ENCODE data around the gene TMEM254. TPM values are rescaled to one million over a fixed set of nuclear protein-coding genes. Genes with fewer than 3 reads are reported as not detected.
"Not testable (repeated sequence)": the region's sequence is repeated elsewhere in the genome, so short reads cannot be mapped to it uniquely, and the experiment has no call there.

TMEM254 gene
- total and polyA plus RNA-seq, 2 of the 4 experiments (the other 2 are of a cell fraction) = 4.7 to 10.7 TPM

DNA sequence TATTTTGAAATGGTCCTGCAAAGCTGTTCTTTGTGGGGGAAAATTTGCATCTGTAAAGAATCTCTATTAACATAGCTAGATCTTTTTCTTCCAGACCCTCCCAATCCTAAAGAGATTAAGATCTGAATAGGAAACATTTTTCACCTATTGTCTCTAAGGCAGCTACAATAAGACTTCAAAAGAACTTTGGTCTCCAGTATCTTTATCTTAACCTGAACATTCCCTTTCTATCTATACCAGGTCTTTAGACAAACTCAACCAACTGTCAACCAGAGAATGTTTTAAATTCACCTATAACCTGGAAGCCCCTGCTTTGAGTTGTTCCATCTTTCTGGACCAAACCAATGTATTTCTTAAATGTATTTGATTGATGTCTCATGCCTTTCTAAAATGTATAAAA is 10.6 kb upstream of the TMEM254 start:
- H3K23ac ChIP-seq (ENCODE audit: low read depth, low read length); H3K9me3 ChIP-seq (ENCODE audit: control insufficient read depth, insufficient read depth, low read length); intact Hi-C loops (cut with micrococcal nuclease); H4K91ac ChIP-seq (ENCODE audit: insufficient read depth, low read depth, low read length); BruUV-seq (replicated peaks); H3K18ac ChIP-seq (ENCODE audit: low read depth, low read length); H4K5ac ChIP-seq (ENCODE audit: low read depth, low read length); H4K8ac ChIP-seq (ENCODE audit: low read depth in 2 of 2, low read length in 2 of 2); H3K4me1 ChIP-seq (ENCODE audit: control insufficient read depth, insufficient read depth, low read length); H3K27ac ChIP-seq (ENCODE audit: insufficient read depth, low read length); H3K4me3 ChIP-seq (ENCODE audit: insufficient read depth, low read depth, low read length); H2BK120ac ChIP-seq (ENCODE audit: low read depth, low read length); POLR2A ChIA-PET (ENCODE audit: unreplicated experiment); H3K4me2 ChIP-seq (ENCODE audit: low read depth, low read length); H3K9me1 ChIP-seq (ENCODE audit: insufficient read depth, low read length); H2BK5ac ChIP-seq (ENCODE audit: low read depth, low read length, poor library complexity, severe bottlenecking); dilution Hi-C loops (cut with HindIII; ENCODE audit: low sequenced_read_pairs, unreplicated experiment); in situ Hi-C loops (cut with MboI; ENCODE audit: low sequenced_read_pairs); H3K36me3 ChIP-seq (ENCODE audit: control insufficient read depth, insufficient read depth, low read length); H3K4ac ChIP-seq (ENCODE audit: low read depth, low read length); H3K56ac ChIP-seq (ENCODE audit: extremely low read depth, insufficient read depth, low read length); H2BK15ac ChIP-seq (ENCODE audit: low read depth, low read length); H2AFZ ChIP-seq (replicated peaks; ENCODE audit: low read length, poor library complexity); H3K79me1 ChIP-seq (ENCODE audit: low read depth in 1 of 2, low read length in 2 of 2); H2AK9ac ChIP-seq (replicated peaks; ENCODE audit: low read depth, low read length, poor library complexity); DNase-seq; H4K20me1 ChIP-seq (ENCODE audit: insufficient read depth, low read length); H2AK5ac ChIP-seq (ENCODE audit: low read depth, low read length); ATAC-seq (ENCODE audit: low read depth); H3K27me3 ChIP-seq (ENCODE audit: control insufficient read depth, insufficient read depth, low read length); H2BK20ac ChIP-seq (ENCODE audit: low read depth, low read length); H3K14ac ChIP-seq (replicated peaks; ENCODE audit: low read depth, low read length); H3K9ac ChIP-seq (ENCODE audit: low read depth, low read length): not testable (repeated sequence)
- CTCF ChIA-PET = interaction anchor here (0.8 kb wide), 1 partner anchor 21 kb away, joined by 4 read pairs; no protein-coding TSS in a partner anchor
